Keratinocyte (primary cell): ENCODE measurements around the gene COTL1. TPM values are rescaled to one million over a fixed set of nuclear protein-coding genes. Genes with fewer than 3 reads are reported as not detected.
"Not testable (repeated sequence)": the region's sequence is repeated elsewhere in the genome, so short reads cannot be mapped to it uniquely, and the experiment has no call there.

Source experiments
- DNase-seq: peaks from one replicate; pipeline ENCODE4 v3.0.0-alpha.2; 2011; ENCODE audit warnings: low read depth, missing footprints, low spot score
- FAIRE-seq: peaks from 2 replicates; lab custom pipeline; 2011; peaks lifted over from hg19 to GRCh38; lab: Jason Lieb, UNC
- H2AFZ ChIP-seq: 2 replicates; pipeline ENCODE4 v1.6.0; 2012; ENCODE audit warnings: low read length, control low read depth, inconsistent platforms; ENCODE audit not compliant: control insufficient read depth
- H3K27ac ChIP-seq: 2 replicates; pipeline ENCODE4 v1.5.1; 2011; ENCODE audit warnings: low read length; ENCODE audit not compliant: control insufficient read depth, insufficient read depth
- H3K27me3 ChIP-seq: 3 replicates; pipeline ENCODE4 v1.6.0; 2011; ENCODE audit warnings: low read length; ENCODE audit not compliant: control insufficient read depth, insufficient read depth; ENCODE audit errors: extremely low read depth
- H3K36me3 ChIP-seq, 2 experiments: 2 replicates in 1 of 2; 3 replicates in 1 of 2; pipeline ENCODE4 v1.5.1; 2011; ENCODE audit warnings: low read length in 2 of 2, mild to moderate bottlenecking in 1 of 2; ENCODE audit not compliant: control insufficient read depth in 2 of 2, insufficient read depth in 2 of 2; ENCODE audit errors: extremely low read depth in 1 of 2
- H3K4me1 ChIP-seq: 3 replicates; pipeline ENCODE4 v1.5.1; 2011; ENCODE audit warnings: low read length; ENCODE audit not compliant: control insufficient read depth, insufficient read depth; ENCODE audit errors: extremely low read depth
- H3K4me2 ChIP-seq: 3 replicates; pipeline ENCODE4 v1.6.0; 2011; ENCODE audit warnings: low read depth, low read length; ENCODE audit not compliant: control insufficient read depth, insufficient read depth; ENCODE audit errors: extremely low read depth
- H3K4me3 ChIP-seq, 3 experiments: fragments of 200-600 bp in 1 of 3; sonication (generic) in 1 of 3; 2 replicates in 2 of 3; 3 replicates in 1 of 3; pipeline ENCODE4 v1.5.1; 2011 to 2016; ENCODE audit warnings: low read length in 3 of 3, mild to moderate bottlenecking in 3 of 3, control low read depth in 2 of 3, inconsistent platforms in 1 of 3, low read depth in 1 of 3, mixed read lengths in 1 of 3, mixed run types in 1 of 3, moderate library complexity in 1 of 3; ENCODE audit not compliant: control insufficient read depth in 2 of 3, insufficient read depth in 2 of 3; ENCODE audit errors: extremely low read depth in 1 of 3
- H3K79me2 ChIP-seq: 2 replicates; pipeline ENCODE4 v1.6.0; 2012; ENCODE audit warnings: low read length; ENCODE audit not compliant: control insufficient read depth, insufficient read depth
- H3K9ac ChIP-seq: 3 replicates; pipeline ENCODE4 v1.6.0; 2011; ENCODE audit warnings: low read length; ENCODE audit not compliant: control insufficient read depth, insufficient read depth; ENCODE audit errors: extremely low read depth
- H3K9me1 ChIP-seq: 3 replicates; pipeline ENCODE4 v1.6.0; 2011; ENCODE audit warnings: low read length; ENCODE audit not compliant: control insufficient read depth, insufficient read depth; ENCODE audit errors: extremely low read depth
- H3K9me3 ChIP-seq: 2 replicates; pipeline ENCODE4 v1.5.1; 2012; ENCODE audit warnings: low read depth, low read length; ENCODE audit not compliant: control insufficient read depth
- H4K20me1 ChIP-seq: 3 replicates; pipeline ENCODE4 v1.6.0; 2011; ENCODE audit warnings: low read length; ENCODE audit not compliant: control insufficient read depth, insufficient read depth; ENCODE audit errors: extremely low read depth
- CTCF ChIP-seq, 3 experiments: IDR thresholded peaks in 1 of 3; conservative IDR thresholded peaks in 1 of 3; optimal IDR thresholded peaks in 1 of 3; 2 replicates in 2 of 3; 3 replicates in 1 of 3; pipeline versions ENCODE3 to v1.5.1; 2011; ENCODE audit warnings: low read length in 3 of 3, mild to moderate bottlenecking in 3 of 3, moderate library complexity in 2 of 3, control low read depth in 1 of 3, inconsistent platforms in 1 of 3; ENCODE audit not compliant: insufficient read depth in 2 of 3; ENCODE audit errors: extremely low read depth in 1 of 3
- EZH2 ChIP-seq: IDR thresholded peaks from one replicate; pipeline ENCODE4 v1.6.1; 2012; ENCODE audit warnings: inconsistent platforms, mild to moderate bottlenecking, low read length, moderate library complexity
- dilution Hi-C: fragments of 300-500 bp; cut with MboI; formaldehyde crosslinking; loops from one replicate; pipeline ENCODE4 v1.7.0; 2020; ENCODE audit warnings: low sequenced_read_pairs; ENCODE audit not compliant: extremely low pct_ligation_motif_present
- polyA plus RNA-seq, 5 experiments: library from polyadenylated mRNA; depleted of rRNA in 3 of 5; stranded (reverse) in 3 of 5; stranded (forward) in 1 of 5; unstranded in 1 of 5; fragments of >200 nt; gene quantifications; 1 replicate in 1 of 5; 2 replicates in 3 of 5; 3 replicates in 1 of 5; pipeline versions ENCODE4 v1.2.1 to v1.2.3, GENCODE V29; 2011 to 2012; ENCODE audit warnings: missing spikeins in 2 of 5, low read depth in 1 of 5, low replicate concordance in 1 of 5

Gene COTL1
- polyA plus RNA-seq, 1 donor (not counting 4 experiments of a cell fraction or from before 2014, with no cell fraction given): 116 TPM

- H3K9ac ChIP-seq: no peak overlapping the region
- H3K27me3 ChIP-seq: no peaks in the 10 kb centered on the region
- dilution Hi-C loops: no loop called here
- H3K27ac ChIP-seq: no peak overlapping the region
- no peak overlapping the region for H3K4me2 ChIP-seq
- no peak overlapping the region for H2AFZ ChIP-seq
- H3K36me3 ChIP-seq: no peaks in the 10 kb centered on the region
- no peaks in the 10 kb centered on the region for H4K20me1 ChIP-seq
- DNase-seq (no peak), FAIRE-seq (no peak)
- H3K4me1 ChIP-seq: peaks cover 3% of the 10 kb centered on the region
- H3K79me2 ChIP-seq: no peaks in the 10 kb centered on the region
- no peaks in the 10 kb centered on the region for H3K9me3 ChIP-seq
- H3K4me3 ChIP-seq: no peak overlapping the region
- no peaks in the 10 kb centered on the region for H3K9me1 ChIP-seq
- TF ChIP-seq CTCF (optimal IDR thresholded peaks at IDR 0.05 in 1 of 3, IDR thresholded peaks at IDR 0.05 in 1 of 3, conservative IDR thresholded peaks at IDR 0.05 in 1 of 3; ENCODE audit: extremely low read depth in 1 of 3, insufficient read depth in 2 of 3, low read length in 3 of 3) (no peak), EZH2 (no peak)
These were observed 7.7 kb upstream of the COTL1 start for GRCh38 chr16:84625556-84625955.

DNA sequence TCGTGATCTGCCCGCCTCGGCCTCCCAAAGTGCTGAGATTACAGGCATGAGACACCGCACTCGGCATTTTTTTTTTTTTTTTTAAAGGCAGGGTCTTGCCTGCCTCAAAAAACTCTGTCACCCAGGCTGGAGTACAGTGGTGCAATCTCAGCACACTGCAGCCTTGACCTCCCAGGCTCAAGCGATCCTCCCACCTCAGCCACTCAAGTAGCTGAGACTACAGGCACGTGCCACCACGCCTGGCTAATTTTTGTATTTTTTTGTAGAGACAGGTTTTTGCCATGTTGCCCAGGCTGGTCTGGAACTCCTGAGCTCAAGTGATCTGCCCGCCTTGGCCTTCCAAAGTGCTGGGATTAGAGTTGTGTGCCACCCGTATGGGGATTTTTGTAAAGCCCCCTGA is 3.0 kb upstream of the COTL1 start:
- FAIRE-seq, H4K20me1 ChIP-seq, H3K27ac ChIP-seq, DNase-seq, H3K36me3 ChIP-seq, H3K9me3 ChIP-seq, H2AFZ ChIP-seq, dilution Hi-C loops, H3K4me3 ChIP-seq, H3K4me2 ChIP-seq, H3K9me1 ChIP-seq, H3K9ac ChIP-seq, H3K27me3 ChIP-seq: not testable (repeated sequence)
- Histone ChIP-seq H3K79me2 (peaks cover 19% of the 10 kb centered on the region), H3K4me1 (peaks cover 19% of the 10 kb centered on the region)
